ENCODE data around the gene FBXL7. TPM values are rescaled to one million over a fixed set of nuclear protein-coding genes. Genes with fewer than 3 reads are reported as not detected.

Gene FBXL7
- total RNA-seq, 2 experiments from 2014 or later, result not detected

GRCh38 chr5:15501091-15501791, 1.3 kb downstream of the FBXL7 start:
- Mint-ChIP-seq H3K4me1 (ENCODE audit: low read depth) (peaks cover 2% of the 10 kb centered on the region), H3K27ac (no peak overlapping the region), H3K36me3 (ENCODE audit: low read depth) (no peaks in the 10 kb centered on the region), H3K9me3 (no peaks in the 10 kb centered on the region), H3K4me3 (no peak overlapping the region), H3K27me3 (peaks cover 38% of the 10 kb centered on the region)
- DNase-seq, result no peak
- ChIA-PET CTCF (no interaction called here), POLR2A (no interaction called here)
- ATAC-seq, result no peak
- TF ChIP-seq, protein P1, sequence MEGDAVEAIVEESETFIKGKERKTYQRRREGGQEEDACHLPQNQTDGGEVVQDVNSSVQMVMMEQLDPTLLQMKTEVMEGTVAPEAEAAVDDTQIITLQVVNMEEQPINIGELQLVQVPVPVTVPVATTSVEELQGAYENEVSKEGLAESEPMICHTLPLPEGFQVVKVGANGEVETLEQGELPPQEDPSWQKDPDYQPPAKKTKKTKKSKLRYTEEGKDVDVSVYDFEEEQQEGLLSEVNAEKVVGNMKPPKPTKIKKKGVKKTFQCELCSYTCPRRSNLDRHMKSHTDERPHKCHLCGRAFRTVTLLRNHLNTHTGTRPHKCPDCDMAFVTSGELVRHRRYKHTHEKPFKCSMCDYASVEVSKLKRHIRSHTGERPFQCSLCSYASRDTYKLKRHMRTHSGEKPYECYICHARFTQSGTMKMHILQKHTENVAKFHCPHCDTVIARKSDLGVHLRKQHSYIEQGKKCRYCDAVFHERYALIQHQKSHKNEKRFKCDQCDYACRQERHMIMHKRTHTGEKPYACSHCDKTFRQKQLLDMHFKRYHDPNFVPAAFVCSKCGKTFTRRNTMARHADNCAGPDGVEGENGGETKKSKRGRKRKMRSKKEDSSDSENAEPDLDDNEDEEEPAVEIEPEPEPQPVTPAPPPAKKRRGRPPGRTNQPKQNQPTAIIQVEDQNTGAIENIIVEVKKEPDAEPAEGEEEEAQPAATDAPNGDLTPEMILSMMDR (IDR thresholded peaks at IDR 0.05), result no peak
- intact Hi-C loops (cut with micrococcal nuclease), result no loop called here

- no peaks in the 10 kb centered on the region for H3K36me3 Mint-ChIP-seq (ENCODE audit: low read depth)
- DNase-seq (no peak), ATAC-seq (no peak)
- no peaks in the 10 kb centered on the region for H3K9me3 Mint-ChIP-seq
- H3K4me3 Mint-ChIP-seq, result no peak overlapping the region
- ChIA-PET POLR2A (no interaction called here), CTCF (no interaction called here)
- intact Hi-C loops (cut with micrococcal nuclease), result no loop called here
- H3K27me3 Mint-ChIP-seq, result peaks cover 38% of the 10 kb centered on the region
- TF ChIP-seq, protein P1 (IDR thresholded peaks at IDR 0.05), result no peak
- no peak overlapping the region for H3K27ac Mint-ChIP-seq
- H3K4me1 Mint-ChIP-seq (ENCODE audit: low read depth), result peaks cover 2% of the 10 kb centered on the region
Observed at GRCh38 chr5:15502208-15502607, 2.2 kb downstream of the FBXL7 start.

DNA sequence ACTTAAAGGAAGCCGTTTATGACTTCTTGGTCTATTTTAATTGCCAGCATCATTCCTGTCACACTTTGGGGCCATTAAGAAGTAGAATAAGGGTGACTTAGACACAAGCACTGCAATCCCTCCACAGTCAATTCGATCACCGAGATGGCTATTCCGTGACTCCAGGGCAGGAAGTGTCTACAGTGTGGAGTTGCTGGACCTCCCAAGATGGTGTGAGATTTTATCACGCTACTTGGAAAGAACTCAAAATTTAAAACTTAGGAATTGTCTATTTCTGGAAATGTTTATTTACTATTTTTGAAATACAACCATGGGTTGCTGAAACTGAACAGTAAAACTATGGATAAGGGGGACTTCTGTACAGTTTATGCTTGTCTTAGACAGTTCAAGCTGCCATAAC, 6.2 kb downstream of the FBXL7 start:
- ChIA-PET CTCF (no interaction called here), POLR2A (no interaction called here)
- Mint-ChIP-seq H3K9me3 (no peaks in the 10 kb centered on the region), H3K36me3 (ENCODE audit: low read depth) (no peaks in the 10 kb centered on the region), H3K4me3 (no peak overlapping the region), H3K27ac (no peak overlapping the region), H3K4me1 (ENCODE audit: low read depth) (no peaks in the 10 kb centered on the region), H3K27me3 (peaks cover 14% of the 10 kb centered on the region)
- ATAC-seq (no peak), DNase-seq (no peak)
- intact Hi-C loops (cut with micrococcal nuclease), result no loop called here
- TF ChIP-seq, protein P1 (IDR thresholded peaks at IDR 0.05), result no peak

GRCh38 chr5:15506897-15507296, 6.9 kb downstream of the FBXL7 start:
- CTCF ChIA-PET, result interaction anchor here (1.0 kb wide), 1 partner anchor 10 kb away, joined by 3 read pairs; no protein-coding TSS in a partner anchor
- POLR2A ChIA-PET, result no interaction called here
- H3K4me3 Mint-ChIP-seq, result no peak overlapping the region
- no peaks in the 10 kb centered on the region for H3K4me1 Mint-ChIP-seq (ENCODE audit: low read depth)
- no peaks in the 10 kb centered on the region for H3K36me3 Mint-ChIP-seq (ENCODE audit: low read depth)
- intact Hi-C loops (cut with micrococcal nuclease), result no loop called here
- TF ChIP-seq, protein P1 (IDR thresholded peaks at IDR 0.05), result no peak
- no peaks in the 10 kb centered on the region for H3K9me3 Mint-ChIP-seq
- no peak for ATAC-seq
- no peak overlapping the region for H3K27ac Mint-ChIP-seq
- DNase-seq, result no peak
- peaks cover 7% of the 10 kb centered on the region for H3K27me3 Mint-ChIP-seq

GRCh38 chr5:15510092-15510491, 10.1 kb downstream of the FBXL7 start:
- no peaks in the 10 kb centered on the region for H3K9me3 Mint-ChIP-seq
- DNase-seq (no peak), ATAC-seq (no peak)
- no peak overlapping the region for H3K4me3 Mint-ChIP-seq
- ChIA-PET CTCF (no interaction called here), POLR2A (no interaction called here)
- TF ChIP-seq, protein P1 (IDR thresholded peaks at IDR 0.05), result no peak
- no peaks in the 10 kb centered on the region for H3K27me3 Mint-ChIP-seq
- intact Hi-C loops (cut with micrococcal nuclease), result no loop called here
- no peaks in the 10 kb centered on the region for H3K4me1 Mint-ChIP-seq (ENCODE audit: low read depth)
- H3K27ac Mint-ChIP-seq, result no peak overlapping the region
- H3K36me3 Mint-ChIP-seq (ENCODE audit: low read depth), result no peaks in the 10 kb centered on the region
